ENCODE data around the gene CLCN7. TPM values are rescaled to one million over a fixed set of nuclear protein-coding genes. Genes with fewer than 3 reads are reported as not detected.

CLCN7 gene
- total RNA-seq, 2 donors from 2014 or later: 42.4 to 61.5 TPM

- no peak overlapping the region for H3K27ac ChIP-seq
- intact Hi-C loops (cut with DNase I): no loop called here
- no peaks in the 10 kb centered on the region for H3K36me3 ChIP-seq
These were observed 13.7 kb downstream of the CLCN7 start for GRCh38 chr16:1461146-1461545.

GRCh38 chr16:1460602-1461138 lies 14.2 kb downstream of the CLCN7 start:
- H3K9ac ChIP-seq (ENCODE audit: low read depth in 2 of 2, low read length in 2 of 2): no peak overlapping the region
- no peak overlapping the region for H3K27ac ChIP-seq
- H3K4me1 ChIP-seq: no peaks in the 10 kb centered on the region
- intact Hi-C loops (cut with DNase I): no loop called here
- no peak overlapping the region for H3K4me3 ChIP-seq
- H3K27me3 ChIP-seq: no peaks in the 10 kb centered on the region
- DNase-seq: no peak
- no peaks in the 10 kb centered on the region for H3K36me3 ChIP-seq
- H3K9me3 ChIP-seq: no peaks in the 10 kb centered on the region
- TF ChIP-seq CTCF (IDR thresholded peaks at IDR 0.05): no peak

More at GRCh38 chr16:1461146-1461545, 13.7 kb downstream of the CLCN7 start:
- no peaks in the 10 kb centered on the region for H3K9me3 ChIP-seq
- no peak for TF ChIP-seq CTCF (IDR thresholded peaks at IDR 0.05)
- DNase-seq: no peak
- H3K27me3 ChIP-seq: no peaks in the 10 kb centered on the region
- H3K4me3 ChIP-seq: no peak overlapping the region
- no peak overlapping the region for H3K9ac ChIP-seq (ENCODE audit: low read depth in 2 of 2, low read length in 2 of 2)
- no peaks in the 10 kb centered on the region for H3K4me1 ChIP-seq

GRCh38 chr16:1459967-1460366 lies 14.9 kb downstream of the CLCN7 start:
- DNase-seq: no peak
- Histone ChIP-seq H3K27ac (no peak overlapping the region), H3K9ac (ENCODE audit: low read depth in 2 of 2, low read length in 2 of 2) (no peak overlapping the region), H3K9me3 (no peaks in the 10 kb centered on the region), H3K27me3 (no peaks in the 10 kb centered on the region), H3K4me1 (no peaks in the 10 kb centered on the region), H3K4me3 (no peak overlapping the region), H3K36me3 (no peaks in the 10 kb centered on the region)
- intact Hi-C loops (cut with DNase I): no loop called here
- TF ChIP-seq CTCF (IDR thresholded peaks at IDR 0.05): no peak

- Histone ChIP-seq H3K36me3 (no peaks in the 10 kb centered on the region), H3K9ac (ENCODE audit: low read depth in 2 of 2, low read length in 2 of 2) (no peak overlapping the region), H3K9me3 (no peaks in the 10 kb centered on the region), H3K27me3 (no peaks in the 10 kb centered on the region), H3K4me1 (no peaks in the 10 kb centered on the region), H3K27ac (no peak overlapping the region), H3K4me3 (no peak overlapping the region)
- no peak for TF ChIP-seq CTCF (IDR thresholded peaks at IDR 0.05)
- intact Hi-C loops (cut with DNase I): no loop called here
- DNase-seq: no peak
These were observed 15.9 kb downstream of the CLCN7 start for GRCh38 chr16:1458977-1459341.

GRCh38 chr16:1458336-1458976 lies 16.4 kb downstream of the CLCN7 start:
- H3K9ac ChIP-seq (ENCODE audit: low read depth in 2 of 2, low read length in 2 of 2): no peak overlapping the region
- TF ChIP-seq CTCF (IDR thresholded peaks at IDR 0.05): no peak

More at GRCh38 chr16:1458336-1458976, 16.4 kb downstream of the CLCN7 start:
- no peaks in the 10 kb centered on the region for H3K9me3 ChIP-seq
- no peak for DNase-seq
- intact Hi-C loops (cut with DNase I): no loop called here
- no peak overlapping the region for H3K27ac ChIP-seq
- no peak overlapping the region for H3K4me3 ChIP-seq
- H3K4me1 ChIP-seq: no peaks in the 10 kb centered on the region
- H3K36me3 ChIP-seq: no peaks in the 10 kb centered on the region
- H3K27me3 ChIP-seq: no peaks in the 10 kb centered on the region
